NCI-H345 treated with DMSO at 0.1 percent for 48 hours (cell line): ENCODE results near the gene NR2F6.

Experiments
- DNase-seq: peaks from one replicate; lab custom pipeline; 2025; ENCODE audit not compliant: unreplicated experiment; lab: John Stamatoyannopoulos, UW

Gene NR2F6

DNA sequence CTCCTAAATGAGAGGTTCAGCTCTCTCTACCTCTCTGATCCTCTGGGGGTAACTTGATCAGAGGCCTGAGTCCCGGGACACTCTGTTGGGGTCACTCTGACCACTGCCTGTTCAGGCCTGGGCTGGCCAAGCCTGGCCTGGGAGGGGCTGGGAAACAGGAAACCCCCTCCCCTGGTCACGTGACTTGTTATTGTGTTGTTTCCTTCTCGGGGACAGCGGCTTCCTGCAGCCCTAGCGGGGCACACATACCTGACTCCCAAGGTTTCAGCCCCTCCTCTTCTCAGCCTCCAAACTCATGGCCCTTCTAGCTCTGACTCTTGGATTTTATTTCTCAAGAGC is 18.9 kb upstream of the NR2F6 start, which contains the start of gene USHBP1:
Gene USHBP1 (minus strand): TSS at position 105 of the 339 bp plus-strand sequence. CDS start 446 bp downstream, outside the sequence.
- no peak for DNase-seq

DNA sequence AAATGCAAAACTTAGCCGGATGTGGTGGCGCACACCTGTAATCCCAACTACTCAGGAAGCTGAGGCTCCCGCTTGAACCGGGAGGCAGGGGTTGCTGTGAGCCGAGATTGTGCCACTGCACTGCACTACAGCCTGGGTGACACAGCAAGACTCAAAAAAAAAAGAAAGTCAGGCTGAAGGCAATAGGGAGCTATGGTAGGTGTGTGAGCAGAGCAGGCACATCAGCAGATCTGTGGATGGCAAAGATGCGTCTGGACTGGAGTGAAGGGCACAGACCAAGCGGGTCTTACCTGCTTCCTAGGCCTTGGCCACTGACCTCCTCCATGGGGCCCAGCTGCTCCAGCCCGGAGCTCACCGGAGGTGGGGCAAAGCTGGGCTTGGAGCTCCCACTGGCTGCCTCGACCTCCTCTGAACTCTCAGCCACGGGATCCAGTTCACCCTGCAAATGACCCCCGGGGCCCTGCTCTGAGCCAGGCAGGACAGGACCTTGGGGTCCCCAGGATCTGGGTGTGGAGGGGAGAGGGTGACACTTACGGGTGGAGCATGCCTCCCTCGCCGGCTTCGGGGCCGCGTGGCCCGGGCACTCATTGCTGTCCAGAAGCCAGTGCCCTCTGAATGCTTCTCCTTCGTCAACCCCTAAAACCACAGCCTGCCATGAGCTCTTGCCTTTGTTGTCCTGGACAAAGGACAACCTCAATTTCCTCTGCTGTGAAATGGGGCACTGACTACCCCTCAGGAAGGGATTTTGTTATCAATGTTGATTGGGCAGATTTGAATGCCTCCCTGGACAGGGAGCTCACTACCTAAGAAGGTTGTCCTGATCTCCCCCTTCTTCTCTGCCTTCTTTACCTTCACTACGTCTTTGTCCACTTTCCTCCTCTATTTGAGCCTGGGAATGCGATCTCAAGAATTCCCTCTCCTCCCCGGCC is 18.3 kb upstream of the NR2F6 start:
- DNase-seq, result no peak

- no peak for DNase-seq
Measured at GRCh38 chr19:17262557-17262956, 16.8 kb upstream of the NR2F6 start.

DNA sequence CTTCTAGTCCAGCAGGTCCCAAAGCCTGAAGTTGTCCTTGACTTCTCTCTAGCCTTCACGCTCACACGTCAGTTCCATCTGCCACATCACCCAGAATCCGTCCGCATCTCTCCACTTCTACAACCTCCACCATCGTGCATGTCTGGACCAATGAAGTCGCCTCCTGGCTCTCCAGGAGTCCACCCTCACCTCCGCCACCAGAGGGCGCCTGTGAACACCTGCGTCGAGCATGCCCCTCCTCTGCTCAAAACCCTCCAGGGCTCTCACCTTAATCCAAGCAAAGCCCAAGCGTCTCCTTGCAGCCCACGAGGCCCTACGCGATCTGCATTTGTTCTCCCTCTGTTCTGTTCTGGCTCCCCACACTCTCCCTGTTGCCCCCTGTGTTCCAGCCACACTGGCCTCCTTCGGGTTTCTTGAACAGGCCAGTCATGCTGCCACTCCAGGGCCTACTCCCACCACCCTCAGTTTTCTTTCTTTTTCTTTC is 15.2 kb upstream of the NR2F6 start:
- peak; percentile 31 for DNase-seq

GRCh38 chr19:17259934-17260333 is 14.2 kb upstream of the NR2F6 start:
- no peak for DNase-seq

GRCh38 chr19:17259118-17259780 is 13.5 kb upstream of the NR2F6 start:
- no peak for DNase-seq

DNA sequence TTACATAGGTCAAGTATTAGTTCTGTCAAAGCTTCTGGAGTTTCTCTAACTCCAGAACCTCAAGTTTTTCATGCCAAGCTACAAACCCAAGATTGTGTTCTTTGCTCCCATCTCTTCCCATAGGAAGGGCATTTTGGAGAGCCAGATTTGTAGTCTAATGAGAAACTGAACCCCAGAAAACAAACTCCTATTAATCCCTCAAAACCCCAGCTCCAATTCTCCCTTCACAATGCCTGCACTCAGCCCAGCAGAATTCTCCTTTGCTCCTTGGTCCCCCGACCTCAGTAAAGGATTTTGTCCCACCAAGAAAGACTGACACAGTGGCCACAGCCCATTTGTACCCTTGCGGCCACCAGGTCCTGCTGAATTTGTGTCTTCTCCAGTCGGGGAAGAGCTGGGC is 10.4 kb upstream of the NR2F6 start:
- DNase-seq, result no peak

- DNase-seq, result no peak
Measured at GRCh38 chr19:17255150-17255621, 9.5 kb upstream of the NR2F6 start.

- no peak for DNase-seq
Measured at GRCh38 chr19:17254636-17255035, 8.9 kb upstream of the NR2F6 start.

- DNase-seq, result no peak
Measured at GRCh38 chr19:17249887-17250548, 4.3 kb upstream of the NR2F6 start.

DNA sequence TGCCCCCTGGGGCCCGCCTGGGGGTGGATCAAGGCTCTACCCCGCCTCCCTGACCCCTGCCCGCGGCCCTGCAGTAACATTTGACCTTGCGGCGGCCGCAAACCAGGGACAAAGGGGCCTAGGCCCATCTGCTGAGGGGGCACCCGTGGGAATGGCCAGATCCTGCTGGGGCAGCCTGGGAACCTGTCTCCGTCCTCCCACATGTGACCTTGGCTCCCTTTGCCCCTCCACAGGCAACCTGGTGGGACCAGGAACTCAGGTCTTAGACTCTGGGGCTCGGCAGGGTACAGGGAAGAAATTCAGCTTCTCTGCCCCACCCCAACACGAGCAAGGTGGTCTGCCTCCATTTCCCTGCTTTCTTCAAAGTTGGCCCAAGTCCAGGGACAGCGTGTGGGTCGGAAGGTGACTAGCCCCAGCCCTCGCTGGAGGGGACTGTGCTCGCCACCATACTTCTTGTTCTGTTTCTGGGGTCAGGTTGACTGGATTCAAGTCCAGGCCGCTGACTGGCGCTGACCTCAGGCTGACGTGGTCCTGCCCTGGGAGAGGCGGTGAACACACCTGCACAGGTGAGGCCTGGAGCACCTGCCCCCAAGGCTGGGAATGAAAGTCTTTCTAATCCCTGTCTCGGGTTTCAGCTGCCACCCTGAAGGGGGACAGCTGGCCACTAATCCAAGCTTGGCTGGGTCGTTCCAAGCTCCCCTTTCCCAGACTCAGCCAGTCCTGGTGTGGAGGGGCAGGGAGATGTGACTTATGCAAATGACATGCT is 2.5 kb upstream of the NR2F6 start:
- DNase-seq, result no peak

GRCh38 chr19:17246681-17247425 is 1.1 kb upstream of the NR2F6 start:
- no peak for DNase-seq

GRCh38 chr19:17244618-17245534 is 843 bp downstream of the NR2F6 start:
- no peak for DNase-seq

- DNase-seq, result no peak
Measured at GRCh38 chr19:17243830-17244617, 1.7 kb downstream of the NR2F6 start.

- DNase-seq, result no peak
Measured at GRCh38 chr19:17243211-17243829, 2.4 kb downstream of the NR2F6 start.

- DNase-seq, result no peak
Measured at GRCh38 chr19:17242431-17243208, 3.1 kb downstream of the NR2F6 start.

GRCh38 chr19:17240826-17241399 is 4.8 kb downstream of the NR2F6 start:
- DNase-seq, result no peak
